ENCODE results near the gene EGFL7. TPM values are rescaled to one million over a fixed set of nuclear protein-coding genes. Genes with fewer than 3 reads are reported as not detected.

Gene EGFL7
- total RNA-seq, 1 donor from 2014 or later, result 38.2 TPM

- no peaks in the 10 kb centered on the region for H3K27me3 Mint-ChIP-seq (ENCODE audit: low read depth)
- H3K36me3 Mint-ChIP-seq, result peaks cover 1% of the 10 kb centered on the region
- H3K27ac Mint-ChIP-seq, result no peak overlapping the region
- no peak for DNase-seq (ENCODE audit: low spot score in 2 of 2, unreplicated experiment in 2 of 2)
- H3K9me3 Mint-ChIP-seq, result no peaks in the 10 kb centered on the region
- no peak overlapping the region for H3K4me3 Mint-ChIP-seq
- no peak for TF ChIP-seq CTCF (IDR thresholded peaks at IDR 0.05; ENCODE audit: unreplicated experiment)
- H3K4me1 Mint-ChIP-seq, result no peaks in the 10 kb centered on the region
Observed at GRCh38 chr9:136676920-136677686, 14.4 kb downstream of the EGFL7 start.

- no peaks in the 10 kb centered on the region for H3K27me3 Mint-ChIP-seq (ENCODE audit: low read depth)
- no peak for DNase-seq (ENCODE audit: low spot score in 2 of 2, unreplicated experiment in 2 of 2)
- H3K4me1 Mint-ChIP-seq, result no peaks in the 10 kb centered on the region
- no peak for TF ChIP-seq CTCF (IDR thresholded peaks at IDR 0.05; ENCODE audit: unreplicated experiment)
- H3K9me3 Mint-ChIP-seq, result no peaks in the 10 kb centered on the region
- H3K27ac Mint-ChIP-seq, result no peak overlapping the region
- peaks cover 1% of the 10 kb centered on the region for H3K36me3 Mint-ChIP-seq
- no peak overlapping the region for H3K4me3 Mint-ChIP-seq
Observed at GRCh38 chr9:136678034-136678433, 15.3 kb downstream of the EGFL7 start.

- Mint-ChIP-seq H3K4me1 (no peaks in the 10 kb centered on the region), H3K27ac (no peak overlapping the region), H3K36me3 (peaks cover 1% of the 10 kb centered on the region), H3K27me3 (ENCODE audit: low read depth) (no peaks in the 10 kb centered on the region), H3K4me3 (no peak overlapping the region), H3K9me3 (no peaks in the 10 kb centered on the region)
- TF ChIP-seq CTCF (IDR thresholded peaks at IDR 0.05; ENCODE audit: unreplicated experiment), result no peak
- no peak for DNase-seq (ENCODE audit: low spot score in 2 of 2, unreplicated experiment in 2 of 2)
Observed at GRCh38 chr9:136678624-136679023, 15.9 kb downstream of the EGFL7 start.

- Mint-ChIP-seq H3K36me3 (peaks cover 1% of the 10 kb centered on the region), H3K4me1 (no peaks in the 10 kb centered on the region), H3K4me3 (no peak overlapping the region), H3K27ac (no peak overlapping the region), H3K27me3 (ENCODE audit: low read depth) (no peaks in the 10 kb centered on the region), H3K9me3 (no peaks in the 10 kb centered on the region)
- no peak for TF ChIP-seq CTCF (IDR thresholded peaks at IDR 0.05; ENCODE audit: unreplicated experiment)
- DNase-seq (ENCODE audit: low spot score in 2 of 2, unreplicated experiment in 2 of 2), result no peak
Observed at GRCh38 chr9:136679431-136679941, 16.8 kb downstream of the EGFL7 start.

- H3K4me3 Mint-ChIP-seq, result no peak overlapping the region
- no peaks in the 10 kb centered on the region for H3K9me3 Mint-ChIP-seq
- H3K27ac Mint-ChIP-seq, result no peak overlapping the region
- peaks cover 1% of the 10 kb centered on the region for H3K36me3 Mint-ChIP-seq
- TF ChIP-seq CTCF (IDR thresholded peaks at IDR 0.05; ENCODE audit: unreplicated experiment), result no peak
- DNase-seq (ENCODE audit: low spot score in 2 of 2, unreplicated experiment in 2 of 2), result no peak
- no peaks in the 10 kb centered on the region for H3K27me3 Mint-ChIP-seq (ENCODE audit: low read depth)
- H3K4me1 Mint-ChIP-seq, result peaks cover 3% of the 10 kb centered on the region
Observed at GRCh38 chr9:136681029-136681428, 18.3 kb downstream of the EGFL7 start.

Data from mesothelial cell of epicardium (in vitro differentiated cells).